ENCODE results near the gene SAYSD1.

The SAYSD1 gene

GRCh38 chr6:39056191-39056590 lies 58.8 kb downstream of the SAYSD1 start:
- DNase-seq: no peak

- no peak for DNase-seq
Observed at GRCh38 chr6:39055661-39056060, 59.3 kb downstream of the SAYSD1 start.

- no peak for DNase-seq
Observed at GRCh38 chr6:39054577-39055142, 60.3 kb downstream of the SAYSD1 start.
